ENCODE measurements around the gene RASAL1. TPM values are rescaled to one million over a fixed set of nuclear protein-coding genes. Genes with fewer than 3 reads are reported as not detected.
A peak's percentile ranks its signal among the peaks of the same experiment; 100 is the strongest.

The RASAL1 gene
- total and polyA plus RNA-seq, 7 experiments from 2014 or later: 0.19 to 2.1 (median 1.4) TPM

GRCh38 chr12:113133666-113134065 is 1.9 kb downstream of the RASAL1 start:
- no peak for DNase-seq
- ChIA-PET CTCF (interaction anchor here (0.6 to 0.8 kb wide), 2 partner anchors 85 to 252 kb away, joined by 4 read pairs; no protein-coding TSS in a partner anchor), POLR2A (no interaction called here)
- ATAC-seq: no peak
- Mint-ChIP-seq H3K4me3 (peak overlapping the region in 1 of 10 donors; percentile 91), H3K9me3 (no peaks in the 10 kb centered on the region), H3K4me1 (peaks cover 9 to 32% (median 19%) of the 10 kb centered on the region in 7 donors), H3K27ac (no peak overlapping the region), H3K36me3 (no peaks in the 10 kb centered on the region), H3K27me3 (peaks cover 0 to 7% (median 0%) of the 10 kb centered on the region in 5 donors)
- no peaks in the 10 kb centered on the region for H3K36me3 ChIP-seq (ENCODE audit: control insufficient read depth in 2 of 3, insufficient read depth in 3 of 3, low read length in 3 of 3)
- no peak overlapping the region for H3K4me3 ChIP-seq (ENCODE audit: low read length)
- no peaks in the 10 kb centered on the region for H3K9me3 ChIP-seq (ENCODE audit: control insufficient read depth in 2 of 3, low read length in 3 of 3)
- H3K27me3 ChIP-seq (ENCODE audit: control insufficient read depth in 2 of 2, insufficient read depth in 2 of 2, low read length in 2 of 2): no peaks in the 10 kb centered on the region
- H3K4me1 ChIP-seq (ENCODE audit: control insufficient read depth in 2 of 2, insufficient read depth in 2 of 2, low read length in 2 of 2): peaks cover 0 to 14% of the 10 kb centered on the region in 2 donors
- no peak overlapping the region for H3K27ac ChIP-seq (ENCODE audit: low read depth, low read length)
- intact Hi-C loops (cut with micrococcal nuclease): no loop called here

GRCh38 chr12:113133036-113133435 is 2.5 kb downstream of the RASAL1 start:
- no peaks in the 10 kb centered on the region for H3K36me3 Mint-ChIP-seq
- peaks cover 0 to 14% of the 10 kb centered on the region in 2 donors for H3K4me1 ChIP-seq (ENCODE audit: control insufficient read depth in 2 of 2, insufficient read depth in 2 of 2, low read length in 2 of 2)
- no peak overlapping the region for H3K27ac ChIP-seq (ENCODE audit: low read depth, low read length)
- H3K9me3 Mint-ChIP-seq: no peaks in the 10 kb centered on the region
- H3K27me3 Mint-ChIP-seq: peaks cover 0 to 7% (median 0%) of the 10 kb centered on the region in 5 donors
- CTCF ChIA-PET: no interaction called here
- H3K4me3 Mint-ChIP-seq: peak overlapping the region in 1 of 10 donors; percentile 29
- H3K4me1 Mint-ChIP-seq: peaks cover 9 to 34% (median 20%) of the 10 kb centered on the region in 7 donors
- no peaks in the 10 kb centered on the region for H3K36me3 ChIP-seq (ENCODE audit: control insufficient read depth in 2 of 3, insufficient read depth in 3 of 3, low read length in 3 of 3)
- DNase-seq (no peak), ATAC-seq (no peak)
- no peak overlapping the region for H3K4me3 ChIP-seq (ENCODE audit: low read length)
- POLR2A ChIA-PET: no interaction called here
- no peaks in the 10 kb centered on the region for H3K9me3 ChIP-seq (ENCODE audit: control insufficient read depth in 2 of 3, low read length in 3 of 3)
- no peak overlapping the region for H3K27ac Mint-ChIP-seq
- no peaks in the 10 kb centered on the region for H3K27me3 ChIP-seq (ENCODE audit: control insufficient read depth in 2 of 2, insufficient read depth in 2 of 2, low read length in 2 of 2)
- intact Hi-C loops (cut with micrococcal nuclease): no loop called here

- Histone ChIP-seq H3K4me3 (ENCODE audit: low read length) (no peak overlapping the region), H3K36me3 (ENCODE audit: control insufficient read depth in 2 of 3, insufficient read depth in 3 of 3, low read length in 3 of 3) (no peaks in the 10 kb centered on the region), H3K27me3 (ENCODE audit: control insufficient read depth in 2 of 2, insufficient read depth in 2 of 2, low read length in 2 of 2) (no peaks in the 10 kb centered on the region), H3K27ac (ENCODE audit: low read depth, low read length) (no peak overlapping the region), H3K9me3 (ENCODE audit: control insufficient read depth in 2 of 3, low read length in 3 of 3) (no peaks in the 10 kb centered on the region), H3K4me1 (ENCODE audit: control insufficient read depth in 2 of 2, insufficient read depth in 2 of 2, low read length in 2 of 2) (peaks cover 0 to 13% of the 10 kb centered on the region in 2 donors)
- POLR2A ChIA-PET: no interaction called here
- CTCF ChIA-PET: interaction anchor here (0.6 kb wide), 1 partner anchor 64 kb away, joined by 6 read pairs; no protein-coding TSS in a partner anchor
- DNase-seq: no peak
- peaks cover 0 to 7% (median 0%) of the 10 kb centered on the region in 5 donors for H3K27me3 Mint-ChIP-seq
- no peak overlapping the region for H3K4me3 Mint-ChIP-seq
- ATAC-seq: no peak
- intact Hi-C loops (cut with micrococcal nuclease): no loop called here
- H3K36me3 Mint-ChIP-seq: no peaks in the 10 kb centered on the region
- H3K27ac Mint-ChIP-seq: peak overlapping the region in 1 of 9 donors; percentile 62
- H3K9me3 Mint-ChIP-seq: no peaks in the 10 kb centered on the region
- H3K4me1 Mint-ChIP-seq: peaks cover 8 to 29% (median 16%) of the 10 kb centered on the region in 7 donors
Measured at GRCh38 chr12:113131556-113131955, 4.0 kb downstream of the RASAL1 start.

GRCh38 chr12:113130457-113131135 is 5.0 kb downstream of the RASAL1 start:
- ATAC-seq (peak; percentile 18), DNase-seq (no peak)
- Histone ChIP-seq H3K36me3 (ENCODE audit: control insufficient read depth in 2 of 3, insufficient read depth in 3 of 3, low read length in 3 of 3) (no peaks in the 10 kb centered on the region), H3K4me1 (ENCODE audit: control insufficient read depth in 2 of 2, insufficient read depth in 2 of 2, low read length in 2 of 2) (peaks cover 0 to 6% of the 10 kb centered on the region in 2 donors), H3K9me3 (ENCODE audit: control insufficient read depth in 2 of 3, low read length in 3 of 3) (no peaks in the 10 kb centered on the region), H3K4me3 (ENCODE audit: low read length) (no peak overlapping the region), H3K27ac (ENCODE audit: low read depth, low read length) (no peak overlapping the region), H3K27me3 (ENCODE audit: control insufficient read depth in 2 of 2, insufficient read depth in 2 of 2, low read length in 2 of 2) (no peaks in the 10 kb centered on the region)
- Mint-ChIP-seq H3K4me3 (no peak overlapping the region), H3K27me3 (peaks cover 0 to 7% (median 0%) of the 10 kb centered on the region in 5 donors), H3K27ac (peak overlapping the region in 2 of 9 donors; percentile 15 to 65), H3K9me3 (no peaks in the 10 kb centered on the region), H3K4me1 (peaks cover 0 to 20% (median 7%) of the 10 kb centered on the region in 7 donors), H3K36me3 (no peaks in the 10 kb centered on the region)
- intact Hi-C loops (cut with micrococcal nuclease): no loop called here
- ChIA-PET POLR2A (no interaction called here), CTCF (no interaction called here)

GRCh38 chr12:113129664-113130456 is 5.7 kb downstream of the RASAL1 start:
- Histone ChIP-seq H3K27ac (ENCODE audit: low read depth, low read length) (no peak overlapping the region), H3K4me3 (ENCODE audit: low read length) (no peak overlapping the region), H3K9me3 (ENCODE audit: control insufficient read depth in 2 of 3, low read length in 3 of 3) (no peaks in the 10 kb centered on the region), H3K4me1 (ENCODE audit: control insufficient read depth in 2 of 2, insufficient read depth in 2 of 2, low read length in 2 of 2) (peaks cover 0 to 6% of the 10 kb centered on the region in 2 donors), H3K36me3 (ENCODE audit: control insufficient read depth in 2 of 3, insufficient read depth in 3 of 3, low read length in 3 of 3) (no peaks in the 10 kb centered on the region), H3K27me3 (ENCODE audit: control insufficient read depth in 2 of 2, insufficient read depth in 2 of 2, low read length in 2 of 2) (no peaks in the 10 kb centered on the region)
- ATAC-seq: peak; percentile 18
- ChIA-PET POLR2A (no interaction called here), CTCF (interaction anchor here (1.2 kb wide), 1 partner anchor 9 kb away, joined by 3 read pairs; no protein-coding TSS in a partner anchor)
- no peaks in the 10 kb centered on the region for H3K9me3 Mint-ChIP-seq
- intact Hi-C loops (cut with micrococcal nuclease): no loop called here
- DNase-seq: no peak
- H3K4me3 Mint-ChIP-seq: no peak overlapping the region
- peaks cover 0 to 6% (median 0%) of the 10 kb centered on the region in 5 donors for H3K27me3 Mint-ChIP-seq
- H3K36me3 Mint-ChIP-seq: no peaks in the 10 kb centered on the region
- peak overlapping the region in 1 of 9 donors; percentile 17 for H3K27ac Mint-ChIP-seq
- H3K4me1 Mint-ChIP-seq: peaks cover 0 to 13% (median 7%) of the 10 kb centered on the region in 7 donors

GRCh38 chr12:113128802-113129663 is 6.5 kb downstream of the RASAL1 start:
- Histone ChIP-seq H3K27ac (ENCODE audit: low read depth, low read length) (no peak overlapping the region), H3K4me1 (ENCODE audit: control insufficient read depth in 2 of 2, insufficient read depth in 2 of 2, low read length in 2 of 2) (no peaks in the 10 kb centered on the region), H3K36me3 (ENCODE audit: control insufficient read depth in 2 of 3, insufficient read depth in 3 of 3, low read length in 3 of 3) (no peaks in the 10 kb centered on the region), H3K9me3 (ENCODE audit: control insufficient read depth in 2 of 3, low read length in 3 of 3) (no peaks in the 10 kb centered on the region), H3K4me3 (ENCODE audit: low read length) (no peak overlapping the region), H3K27me3 (ENCODE audit: control insufficient read depth in 2 of 2, insufficient read depth in 2 of 2, low read length in 2 of 2) (no peaks in the 10 kb centered on the region)
- DNase-seq (no peak), ATAC-seq (no peak)
- Mint-ChIP-seq H3K36me3 (peaks cover 0 to 4% (median 0%) of the 10 kb centered on the region in 5 donors), H3K4me1 (peaks cover 0 to 11% (median 7%) of the 10 kb centered on the region in 7 donors), H3K27me3 (peaks cover 0 to 4% (median 0%) of the 10 kb centered on the region in 5 donors), H3K4me3 (no peak overlapping the region), H3K27ac (peak overlapping the region in 3 of 9 donors; percentile 2 to 36 (median 17)), H3K9me3 (peaks cover 0 to 4% (median 0%) of the 10 kb centered on the region in 11 donors)
- intact Hi-C loops (cut with micrococcal nuclease): no loop called here
- POLR2A ChIA-PET: interaction anchor here (0.7 kb wide), 1 partner anchor 121 kb away, joined by 3 read pairs; no protein-coding TSS in a partner anchor
- CTCF ChIA-PET: interaction anchor here (1.2 kb wide), 1 partner anchor 10 kb away, joined by 3 read pairs; no protein-coding TSS in a partner anchor

Measured in naive thymus-derived CD4-positive, alpha-beta T cell (primary cell).